ENCODE results near the gene SH2B2.
"Not testable (repeated sequence)": the region's sequence is repeated elsewhere in the genome, so short reads cannot be mapped to it uniquely, and the experiment has no call there.

SH2B2 gene

DNA sequence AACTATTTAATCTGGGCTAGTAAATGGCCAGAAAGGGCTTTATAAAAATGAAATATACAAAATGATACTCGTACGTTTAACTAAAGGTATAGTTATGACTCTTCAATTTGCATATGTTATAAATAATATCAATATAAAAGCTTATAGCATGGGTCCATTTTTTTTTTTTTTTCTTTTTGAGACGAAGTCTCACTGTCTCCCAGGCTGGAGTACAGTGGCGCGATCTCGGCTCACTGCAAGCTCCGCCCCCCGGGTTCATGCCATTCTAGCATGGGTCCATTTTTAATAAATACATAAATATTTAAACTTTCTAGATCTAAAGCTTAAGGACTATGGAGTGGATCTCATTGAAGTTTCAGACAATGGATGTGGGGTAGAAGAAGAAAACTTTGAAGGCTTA, 50.3 kb downstream of the SH2B2 start:
- DNase-seq (ENCODE audit: low spot score) = not testable (repeated sequence)

DNA sequence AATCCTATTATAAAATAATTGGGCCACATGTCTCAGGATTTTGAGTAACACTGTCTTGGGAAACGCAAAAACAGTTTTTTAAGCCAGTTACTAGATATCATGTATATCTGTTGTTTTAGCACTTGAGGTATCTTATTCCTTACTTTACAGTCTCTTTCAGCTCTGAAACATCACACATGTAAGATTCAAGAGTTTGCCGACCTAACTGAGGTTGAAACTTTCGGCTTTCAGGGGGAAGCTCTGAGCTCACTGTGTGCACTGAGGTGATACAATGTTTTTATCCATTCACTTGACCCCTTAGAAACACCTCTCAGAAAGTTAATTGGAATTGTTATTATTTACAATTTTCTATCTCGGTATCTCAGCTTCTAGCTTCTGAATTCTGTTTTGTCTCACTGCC, 50.8 kb downstream of the SH2B2 start:
- DNase-seq (ENCODE audit: low spot score) = not testable (repeated sequence)

DNA sequence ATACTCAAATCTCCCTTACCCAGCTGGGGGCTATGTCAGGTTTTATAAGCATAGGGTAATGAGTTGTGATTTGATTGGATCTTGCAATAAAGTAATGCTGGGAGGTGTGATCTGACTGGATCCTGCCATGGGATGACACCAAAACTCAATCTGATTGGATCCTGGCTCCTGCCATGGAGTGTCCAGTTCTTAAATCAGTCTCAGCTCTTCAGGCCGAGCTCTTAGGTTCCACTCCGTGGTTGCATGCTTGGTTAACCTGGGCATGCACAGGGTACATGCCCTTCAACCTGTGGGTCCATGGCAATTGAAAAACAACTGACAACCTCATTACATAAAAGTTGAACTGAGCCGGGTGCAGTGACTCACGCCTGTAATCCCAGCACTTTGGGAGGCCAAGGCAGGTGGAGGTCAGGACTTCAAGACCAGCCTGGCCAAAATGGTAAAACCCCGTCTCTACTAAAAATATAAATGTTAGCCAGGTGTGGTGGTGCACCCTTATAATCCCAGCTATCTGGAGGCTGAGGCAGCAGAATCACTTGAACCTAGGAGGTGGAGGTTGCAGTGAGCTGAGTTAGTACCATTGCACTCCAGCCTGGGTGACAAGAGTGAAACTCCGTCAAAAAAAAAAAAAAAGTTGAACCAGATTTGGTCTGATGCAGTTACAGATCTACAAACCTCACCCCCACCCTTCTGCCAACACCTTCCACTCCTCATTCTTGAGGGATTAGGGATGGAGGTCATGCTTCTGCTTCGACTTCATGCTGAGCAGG, 54.1 kb downstream of the SH2B2 start:
- DNase-seq (ENCODE audit: low spot score) = not testable (repeated sequence)

DNA sequence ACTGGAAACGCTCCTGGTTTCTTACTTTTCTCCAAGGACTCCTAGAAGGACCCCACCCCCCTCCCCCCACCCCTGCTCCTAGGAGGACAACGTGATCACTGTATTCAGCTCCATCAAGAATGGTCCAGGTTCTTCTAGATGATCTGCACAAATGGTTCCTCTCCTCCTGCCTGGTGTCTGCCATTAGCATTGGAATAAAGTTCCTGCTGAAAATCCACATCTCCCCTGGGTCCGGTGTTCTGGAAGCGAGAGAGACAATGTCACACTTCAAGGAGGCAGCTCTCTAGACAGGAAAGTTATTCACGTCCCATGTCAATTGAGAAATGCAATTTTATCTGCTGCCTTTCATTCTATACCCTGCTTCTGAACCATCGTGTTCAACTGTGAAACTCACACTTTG, 60.3 kb downstream of the SH2B2 start:
- DNase-seq (ENCODE audit: low spot score) = not testable (repeated sequence)

DNA sequence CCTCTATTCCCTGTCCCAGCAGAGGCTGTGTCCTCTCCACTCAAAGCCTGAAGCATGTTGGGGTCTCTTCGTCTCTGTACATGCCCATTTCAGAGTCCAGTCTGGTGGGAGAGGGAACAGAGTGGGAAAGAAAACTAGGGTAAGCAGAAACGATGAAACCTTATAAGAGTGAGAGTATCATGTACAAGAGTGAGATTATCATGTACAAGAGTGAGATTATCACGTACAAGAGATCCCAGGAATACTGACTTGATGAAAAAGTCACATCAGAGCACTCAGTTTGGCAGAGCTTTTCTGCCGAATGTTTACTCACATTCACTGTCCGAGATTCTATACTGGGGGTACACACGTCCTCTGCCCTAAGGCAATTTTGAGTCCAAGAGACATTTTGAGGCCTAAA, 69.7 kb downstream of the SH2B2 start, which contains the start of gene SPDYE6:
TSS of gene SPDYE6 (minus strand) at position 101 of the 400 bp plus-strand sequence. CDS start 421 bp downstream, outside the sequence.
- DNase-seq (ENCODE audit: low spot score) = not testable (repeated sequence)

DNA sequence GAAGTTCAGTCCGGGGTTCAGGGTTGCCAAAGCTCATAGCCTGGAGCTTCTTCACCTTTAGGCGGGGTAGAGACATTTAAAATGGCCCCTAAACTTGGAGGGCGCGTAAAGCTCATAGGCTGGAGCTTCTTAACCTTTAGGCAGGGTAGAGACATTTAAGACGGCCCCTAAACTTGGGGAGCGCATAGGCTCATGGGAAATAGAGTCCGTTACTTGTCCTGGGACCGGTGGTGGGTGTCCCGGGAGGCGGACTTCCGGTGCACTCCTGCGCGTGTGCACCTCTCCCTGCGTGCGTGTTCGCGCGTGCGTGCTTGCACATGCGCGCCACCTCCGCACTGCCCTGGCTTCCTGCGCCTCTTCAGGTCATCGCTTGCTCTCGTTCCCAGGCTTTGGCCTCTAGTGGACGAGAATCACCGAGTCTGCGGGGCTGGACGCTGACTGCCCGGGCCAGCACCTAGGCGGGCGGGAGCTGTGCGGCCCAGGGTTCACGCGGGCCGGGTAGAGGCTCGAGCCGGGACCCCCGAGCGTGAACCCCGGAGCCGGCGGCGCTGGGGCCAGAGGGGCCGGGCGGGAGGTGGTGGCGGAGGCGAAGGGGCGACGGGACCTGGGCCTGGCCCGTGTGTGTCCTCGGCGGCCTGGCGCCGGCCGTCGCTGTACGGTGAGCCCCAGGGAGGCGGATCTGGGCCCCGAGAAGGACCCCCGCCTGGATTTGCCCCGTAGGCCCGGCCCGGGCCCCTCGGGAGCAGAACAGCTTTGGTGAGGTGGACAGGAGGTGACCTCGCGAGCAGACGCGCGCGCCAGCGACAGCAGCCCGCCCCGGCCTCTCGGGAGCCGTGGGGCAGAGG, 77.1 kb downstream of the SH2B2 start:
- peak; percentile 99 for DNase-seq (ENCODE audit: low spot score)

DNA sequence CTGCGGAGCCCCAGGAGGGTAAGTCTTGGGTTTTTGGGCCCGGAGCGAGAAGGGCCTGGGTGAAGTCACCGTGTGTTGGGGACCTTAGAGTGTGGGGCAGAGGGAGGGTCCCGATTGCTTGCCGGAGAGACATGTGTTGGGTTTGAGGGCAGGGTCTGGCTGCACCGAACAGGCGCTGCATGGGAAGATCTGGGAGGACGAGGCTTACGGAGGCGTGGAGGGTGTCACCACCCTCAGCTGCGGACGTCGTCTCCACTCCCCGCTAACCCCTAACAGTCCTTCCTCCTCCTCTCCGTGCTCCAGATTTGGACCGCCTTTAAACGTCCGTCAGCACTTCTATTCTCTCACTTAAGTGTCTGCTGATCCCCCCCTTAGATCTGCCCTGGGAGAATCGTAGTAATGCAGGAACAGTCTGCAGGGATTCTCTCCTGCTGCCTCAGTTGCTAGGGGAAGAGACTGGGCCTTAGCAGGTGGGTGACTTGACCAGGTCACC, 77.8 kb downstream of the SH2B2 start:
- DNase-seq (ENCODE audit: low spot score) = not testable (repeated sequence)

DNA sequence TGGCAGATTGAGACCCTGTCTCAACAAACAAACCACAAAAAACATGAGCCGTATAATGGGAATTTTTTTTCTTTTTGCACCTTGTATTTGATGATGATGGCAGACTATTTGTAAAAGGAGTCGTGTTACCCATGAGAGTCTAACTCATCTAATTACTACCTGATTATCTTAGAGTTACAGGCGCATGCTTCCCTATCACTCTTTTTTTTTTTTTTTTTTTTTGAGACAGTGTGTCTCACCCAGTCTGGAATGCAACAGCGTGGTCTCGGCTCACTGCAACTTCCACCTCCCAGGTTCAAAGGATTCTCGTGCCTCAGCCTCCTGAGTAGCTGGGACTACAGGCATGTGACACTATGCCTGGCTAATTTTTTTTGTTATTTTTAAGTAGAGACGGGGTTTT, 78.7 kb downstream of the SH2B2 start:
- DNase-seq (ENCODE audit: low spot score) = not testable (repeated sequence)

DNA sequence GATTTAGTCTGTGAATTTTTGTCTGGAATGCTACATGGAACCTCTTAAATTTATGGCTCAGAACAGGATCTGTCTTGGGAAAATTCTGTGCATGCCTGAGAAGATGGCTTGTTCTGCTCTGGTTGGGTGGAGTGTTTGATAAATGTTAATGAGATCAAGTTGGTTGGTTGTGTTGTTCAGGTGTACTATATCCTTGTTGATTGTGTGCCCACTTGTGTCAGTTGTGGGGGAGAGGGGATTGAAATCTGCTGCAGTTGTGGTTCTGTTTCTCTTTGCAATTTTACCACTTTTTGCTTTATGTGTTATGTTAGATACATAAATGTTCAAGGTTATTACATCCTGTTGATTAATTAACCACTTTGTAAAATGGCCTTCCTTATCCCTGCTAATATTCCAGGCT, 83.4 kb downstream of the SH2B2 start:
- DNase-seq (ENCODE audit: low spot score) = not testable (repeated sequence)
